ENCODE results near the gene SUMO1. TPM values are rescaled to one million over a fixed set of nuclear protein-coding genes. Genes with fewer than 3 reads are reported as not detected.

SUMO1 gene
- total and polyA plus RNA-seq, 2 experiments from 2014 or later, result 153 to 158 TPM

- Histone ChIP-seq H3K27me3 (no peaks in the 10 kb centered on the region), H3K9me3 (ENCODE audit: low read depth) (no peaks in the 10 kb centered on the region), H3K9me2 (replicated peaks; ENCODE audit: insufficient read depth) (no peaks in the 10 kb centered on the region), H3K4me2 (no peak overlapping the region), H3K79me2 (no peaks in the 10 kb centered on the region), H3K4me1 (ENCODE audit: insufficient read depth) (no peaks in the 10 kb centered on the region), H3K36me3 (replicated peaks; ENCODE audit: insufficient read depth, low read depth) (no peaks in the 10 kb centered on the region), H4K20me1 (ENCODE audit: insufficient read depth, poor library complexity, severe bottlenecking) (no peaks in the 10 kb centered on the region), H2AFZ (no peak overlapping the region), H3K27ac (no peak overlapping the region), H3K4me3 (no peak overlapping the region)
- no peak for DNase-seq (ENCODE audit: low spot score)
- WGBS (ENCODE audit: low lambda C conversion rate, missing lambda C conversion rate), result 94% methylated on average over 5 of the region's 5 CpGs
- TF ChIP-seq, protein P1, sequence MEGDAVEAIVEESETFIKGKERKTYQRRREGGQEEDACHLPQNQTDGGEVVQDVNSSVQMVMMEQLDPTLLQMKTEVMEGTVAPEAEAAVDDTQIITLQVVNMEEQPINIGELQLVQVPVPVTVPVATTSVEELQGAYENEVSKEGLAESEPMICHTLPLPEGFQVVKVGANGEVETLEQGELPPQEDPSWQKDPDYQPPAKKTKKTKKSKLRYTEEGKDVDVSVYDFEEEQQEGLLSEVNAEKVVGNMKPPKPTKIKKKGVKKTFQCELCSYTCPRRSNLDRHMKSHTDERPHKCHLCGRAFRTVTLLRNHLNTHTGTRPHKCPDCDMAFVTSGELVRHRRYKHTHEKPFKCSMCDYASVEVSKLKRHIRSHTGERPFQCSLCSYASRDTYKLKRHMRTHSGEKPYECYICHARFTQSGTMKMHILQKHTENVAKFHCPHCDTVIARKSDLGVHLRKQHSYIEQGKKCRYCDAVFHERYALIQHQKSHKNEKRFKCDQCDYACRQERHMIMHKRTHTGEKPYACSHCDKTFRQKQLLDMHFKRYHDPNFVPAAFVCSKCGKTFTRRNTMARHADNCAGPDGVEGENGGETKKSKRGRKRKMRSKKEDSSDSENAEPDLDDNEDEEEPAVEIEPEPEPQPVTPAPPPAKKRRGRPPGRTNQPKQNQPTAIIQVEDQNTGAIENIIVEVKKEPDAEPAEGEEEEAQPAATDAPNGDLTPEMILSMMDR (IDR thresholded peaks at IDR 0.05; ENCODE audit: poor library complexity), result no peak
- TF ChIP-seq EZH2 (IDR thresholded peaks at IDR 0.05; ENCODE audit: borderline replicate concordance) (no peak), EZH2phosphoT487 (IDR thresholded peaks at IDR 0.05; ENCODE audit: low read depth, severe bottlenecking, unreplicated experiment) (no peak)
Measured at GRCh38 chr2:202203348-202203747, 35.0 kb downstream of the SUMO1 start.

DNA sequence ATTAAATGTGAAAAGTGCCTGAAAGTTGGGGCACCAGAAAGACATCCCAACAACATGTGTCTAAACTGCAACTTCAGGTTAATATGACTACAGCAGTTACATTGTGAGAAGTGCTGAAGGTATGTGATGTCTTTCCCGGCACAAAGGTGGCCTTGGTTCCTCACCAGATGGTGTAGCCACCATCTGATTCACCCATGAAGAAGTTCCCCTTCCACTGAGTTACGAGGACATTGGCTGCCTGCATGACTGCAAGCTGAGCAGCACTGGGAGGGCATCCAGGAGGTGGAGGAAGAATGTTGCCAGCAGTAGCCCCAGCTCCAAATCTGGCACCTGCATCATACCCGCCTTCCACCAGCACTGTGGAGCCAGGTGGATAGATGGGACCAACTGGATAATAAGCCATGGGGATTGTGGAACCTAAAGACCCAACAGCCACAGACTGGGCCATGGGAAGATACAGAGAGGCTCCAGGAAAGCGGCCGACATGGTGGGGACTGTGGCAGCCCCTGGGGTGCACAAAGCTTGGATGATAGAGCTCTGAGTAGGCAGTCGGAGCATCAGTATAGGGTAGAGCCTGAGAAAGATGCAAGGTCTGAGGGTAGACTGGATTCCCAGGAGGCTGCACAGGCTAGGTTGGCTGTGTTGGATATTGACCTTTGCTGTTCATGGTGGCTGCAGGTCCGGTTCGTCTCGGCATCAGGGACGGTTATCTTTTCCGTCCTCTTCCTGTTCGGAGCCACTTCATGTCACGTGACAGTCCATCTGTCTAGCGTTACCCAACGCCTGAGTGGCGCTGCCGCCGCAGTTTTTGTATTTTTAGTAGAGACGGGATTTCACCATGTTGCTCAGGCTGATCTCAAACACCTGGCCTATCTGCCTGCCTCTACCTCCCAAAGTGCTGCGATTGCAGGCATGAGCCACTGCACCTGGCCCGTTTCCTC, 36.9 kb downstream of the SUMO1 start:
- Histone ChIP-seq H3K79me2 (no peaks in the 10 kb centered on the region), H3K4me1 (ENCODE audit: insufficient read depth) (no peaks in the 10 kb centered on the region), H4K20me1 (ENCODE audit: insufficient read depth, poor library complexity, severe bottlenecking) (no peaks in the 10 kb centered on the region), H3K9me2 (replicated peaks; ENCODE audit: insufficient read depth) (no peaks in the 10 kb centered on the region), H2AFZ (no peak overlapping the region), H3K27ac (no peak overlapping the region), H3K4me3 (no peak overlapping the region), H3K4me2 (no peak overlapping the region), H3K9me3 (ENCODE audit: low read depth) (no peaks in the 10 kb centered on the region), H3K27me3 (no peaks in the 10 kb centered on the region), H3K36me3 (replicated peaks; ENCODE audit: insufficient read depth, low read depth) (no peaks in the 10 kb centered on the region)
- no peak for DNase-seq (ENCODE audit: low spot score)
- TF ChIP-seq, protein P1 (IDR thresholded peaks at IDR 0.05; ENCODE audit: poor library complexity), result no peak
- TF ChIP-seq EZH2phosphoT487 (IDR thresholded peaks at IDR 0.05; ENCODE audit: low read depth, severe bottlenecking, unreplicated experiment) (no peak), EZH2 (IDR thresholded peaks at IDR 0.05; ENCODE audit: borderline replicate concordance) (no peak)
- WGBS (ENCODE audit: low lambda C conversion rate, missing lambda C conversion rate), result 90% methylated on average over 21 of the region's 21 CpGs

DNA sequence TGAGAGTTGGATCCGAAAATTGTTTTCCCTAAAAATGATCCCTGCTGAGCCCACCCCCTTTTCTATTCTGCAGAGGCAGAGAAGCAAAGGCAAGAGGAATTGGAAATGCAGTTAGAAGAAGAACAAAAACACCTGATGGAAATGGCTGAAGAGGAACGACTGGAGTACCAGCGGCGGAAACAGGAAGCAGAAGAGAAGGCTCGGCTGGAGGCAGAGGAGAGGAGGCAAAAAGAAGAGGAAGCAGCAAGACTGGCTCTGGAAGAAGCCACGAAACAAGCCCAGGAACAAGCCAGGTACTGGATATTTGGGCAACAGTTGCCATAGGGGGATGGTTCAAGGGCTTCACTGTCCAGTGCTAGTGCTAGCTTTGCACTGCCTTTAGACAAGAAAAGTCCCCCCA, 41.7 kb downstream of the SUMO1 start:
- H3K9me2 ChIP-seq (replicated peaks; ENCODE audit: insufficient read depth), result no peaks in the 10 kb centered on the region
- H3K4me1 ChIP-seq (ENCODE audit: insufficient read depth), result no peaks in the 10 kb centered on the region
- H3K9me3 ChIP-seq (ENCODE audit: low read depth), result no peaks in the 10 kb centered on the region
- H3K4me2 ChIP-seq, result no peak overlapping the region
- no peaks in the 10 kb centered on the region for H3K27me3 ChIP-seq
- DNase-seq (ENCODE audit: low spot score), result no peak
- no peaks in the 10 kb centered on the region for H3K36me3 ChIP-seq (replicated peaks; ENCODE audit: insufficient read depth, low read depth)
- H3K79me2 ChIP-seq, result no peaks in the 10 kb centered on the region
- 85% methylated on average over 6 of the region's 6 CpGs for WGBS (ENCODE audit: low lambda C conversion rate, missing lambda C conversion rate)
- no peak overlapping the region for H2AFZ ChIP-seq
- no peak for TF ChIP-seq EZH2phosphoT487 (IDR thresholded peaks at IDR 0.05; ENCODE audit: low read depth, severe bottlenecking, unreplicated experiment)
- TF ChIP-seq EZH2 (IDR thresholded peaks at IDR 0.05; ENCODE audit: borderline replicate concordance), result no peak
- TF ChIP-seq, protein P1 (IDR thresholded peaks at IDR 0.05; ENCODE audit: poor library complexity), result no peak
- no peaks in the 10 kb centered on the region for H4K20me1 ChIP-seq (ENCODE audit: insufficient read depth, poor library complexity, severe bottlenecking)
- H3K27ac ChIP-seq, result no peak overlapping the region
- H3K4me3 ChIP-seq, result no peak overlapping the region

Measured in hepatocyte (in vitro differentiated cells).